Measurements from ENCODE around the gene MTUS2. TPM values are rescaled to one million over a fixed set of nuclear protein-coding genes. Genes with fewer than 3 reads are reported as not detected.

Gene MTUS2
- total and polyA plus RNA-seq, 2 donors (not counting 3 experiments of a cell fraction or from before 2014, with no cell fraction given) = not detected

- no peak overlapping the region for H3K27ac ChIP-seq (ENCODE audit: insufficient read depth, low read depth, low read length)
- POLR2A ChIA-PET = no interaction called here
- no peak overlapping the region for H2AFZ ChIP-seq (ENCODE audit: low read depth, low read length)
- no peak for DNase-seq (ENCODE audit: low read depth, low spot score)
- BruUV-seq (replicated peaks) = no TSS peak
- no peak overlapping the region for H3K4me3 ChIP-seq (replicated peaks in 1 of 3; ENCODE audit: insufficient read depth in 1 of 3, low read depth in 1 of 3, low read length in 3 of 3)
- H4K20me1 ChIP-seq (replicated peaks; ENCODE audit: control insufficient read depth, extremely low read depth, insufficient read depth, low read length) = no peaks in the 10 kb centered on the region
- H3K27me3 ChIP-seq (ENCODE audit: control insufficient read depth in 2 of 2, insufficient read depth in 2 of 2, low read length in 2 of 2) = no peaks in the 10 kb centered on the region
- H3K9ac ChIP-seq (replicated peaks; ENCODE audit: extremely low read depth, insufficient read depth, low read length) = no peak overlapping the region
- no peaks in the 10 kb centered on the region for H3K9me3 ChIP-seq (replicated peaks; ENCODE audit: control insufficient read depth, insufficient read depth, low read length)
- H3K9me1 ChIP-seq (replicated peaks; ENCODE audit: control insufficient read depth, extremely low read depth, insufficient read depth, low read length) = no peaks in the 10 kb centered on the region
- dilution Hi-C loops (cut with MboI; ENCODE audit: extremely low pct_ligation_motif_present, low sequenced_read_pairs) (no loop called here), intact Hi-C loops (cut with micrococcal nuclease) (no loop called here)
- H3K4me1 ChIP-seq (ENCODE audit: control insufficient read depth, extremely low read depth, insufficient read depth, low read length) = no peaks in the 10 kb centered on the region
- CTCF ChIA-PET = no interaction called here
- no peak for FAIRE-seq
- H3K79me2 ChIP-seq (ENCODE audit: control insufficient read depth, insufficient read depth, low read length) = no peaks in the 10 kb centered on the region
- no peak for TF ChIP-seq EZH2 (IDR thresholded peaks at IDR 0.05; ENCODE audit: borderline replicate concordance, low read depth, low read length, severe bottlenecking)
- no peak for TF ChIP-seq POLR2A (IDR thresholded peaks at IDR 0.05; ENCODE audit: low read depth, low read length)
- TF ChIP-seq JUN (IDR thresholded peaks at IDR 0.05; ENCODE audit: borderline replicate concordance, insufficient read depth, insufficient read length, low read depth) = no peak
- no peak for TF ChIP-seq GATA2 (IDR thresholded peaks at IDR 0.05; ENCODE audit: insufficient read depth, insufficient read length, low read depth, low read length)
- TF ChIP-seq FOS (IDR thresholded peaks at IDR 0.05; ENCODE audit: borderline replicate concordance, insufficient read depth, low read length) = no peak
- no peak for TF ChIP-seq MYC (IDR thresholded peaks at IDR 0.05; ENCODE audit: low read depth, low read length)
- no peak for TF ChIP-seq CTCF (IDR thresholded peaks at IDR 0.05; ENCODE audit: extremely low read depth in 1 of 2, insufficient read depth in 1 of 2, low read depth in 1 of 2, low read length in 2 of 2)
- no peak for TF ChIP-seq POLR2AphosphoS5 (IDR thresholded peaks at IDR 0.05; ENCODE audit: insufficient read depth, low read depth, low read length)
- TF ChIP-seq MAX (IDR thresholded peaks at IDR 0.05; ENCODE audit: insufficient read depth, insufficient read length) = no peak
- no peaks in the 10 kb centered on the region for H3K36me3 ChIP-seq (ENCODE audit: control insufficient read depth in 2 of 2, extremely low read depth in 1 of 2, insufficient read depth in 2 of 2, low read length in 2 of 2)
- no peak overlapping the region for H3K4me2 ChIP-seq (ENCODE audit: insufficient read depth, low read length)
Observed at GRCh38 chr13:29402166-29402636, 582.1 kb downstream of the MTUS2 start.
